Measurements from ENCODE around the gene NARS2.

DNA sequence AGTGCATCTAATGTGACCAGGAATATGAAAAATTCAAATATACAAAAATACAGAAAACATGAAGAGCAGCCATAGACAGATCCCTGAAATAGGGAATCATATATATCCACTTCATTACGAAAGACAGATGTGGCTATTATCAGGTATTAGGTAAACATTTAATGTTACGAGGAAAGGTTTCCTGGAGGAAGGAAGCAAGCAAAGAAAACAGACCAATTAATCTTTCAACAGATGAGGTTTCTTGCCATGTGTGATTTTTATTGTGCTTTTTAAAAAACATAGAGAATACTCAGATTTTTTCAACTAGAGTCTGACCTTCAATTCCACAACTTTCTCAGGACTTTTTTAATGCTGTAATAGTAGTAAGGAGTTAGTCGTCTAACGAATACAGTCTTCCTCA lies 132.7 kb downstream of the NARS2 start:
- TF ChIP-seq POLR2AphosphoS5 (IDR thresholded peaks at IDR 0.05; ENCODE audit: borderline replicate concordance, low read depth, low read length): no peak
- no peak for TF ChIP-seq EZH2 (IDR thresholded peaks at IDR 0.05)
